Liver (tissue), 9 donors: Measurements from ENCODE around the gene PLXNA2. TPM values are rescaled to one million over a fixed set of nuclear protein-coding genes. Genes with fewer than 3 reads are reported as not detected.

Experiments
- DNase-seq: peaks from one replicate; pipeline ENCODE4 v3.0.0-alpha.2; 2017; ENCODE audit warnings: low spot score
- H3K27ac ChIP-seq, 2 donors: one replicate each; pipeline ENCODE4 v1.7.0; 2013; ENCODE audit warnings: inconsistent platforms in 2 of 2, low read length in 2 of 2, control low read depth in 1 of 2, low read depth in 1 of 2, mild to moderate bottlenecking in 1 of 2
- H3K27me3 ChIP-seq, 4 donors: one replicate each; pipeline versions ENCODE4 v1.6.1 to v1.7.0; 2013; ENCODE audit warnings: low read length in 3 of 4, inconsistent platforms in 1 of 4, mild to moderate bottlenecking in 1 of 4, moderate library complexity in 1 of 4; ENCODE audit not compliant: control insufficient read depth in 4 of 4, insufficient read depth in 4 of 4
- H3K36me3 ChIP-seq, 4 donors: one replicate each; pipeline versions ENCODE4 v1.6.1 to v1.7.0; 2013; ENCODE audit warnings: low read length in 3 of 4, mild to moderate bottlenecking in 3 of 4, low read depth in 1 of 4, moderate library complexity in 1 of 4; ENCODE audit not compliant: control insufficient read depth in 4 of 4, insufficient read depth in 3 of 4
- H3K4me1 ChIP-seq, 4 donors: one replicate each; pipeline versions ENCODE4 v1.6.1 to v1.7.0; 2013; ENCODE audit warnings: low read length in 3 of 4, mild to moderate bottlenecking in 3 of 4, moderate library complexity in 1 of 4; ENCODE audit not compliant: control insufficient read depth in 4 of 4, insufficient read depth in 4 of 4
- H3K4me3 ChIP-seq, 3 donors: one replicate each; pipeline versions ENCODE4 v1.6.1 to v1.7.0; 2013; ENCODE audit warnings: low read length in 3 of 3, control low read depth in 1 of 3, low read depth in 1 of 3, mild to moderate bottlenecking in 1 of 3
- H3K9ac ChIP-seq, 2 donors: one replicate each; pipeline ENCODE4 v1.7.0; 2013; ENCODE audit warnings: low read length in 2 of 2, mild to moderate bottlenecking in 2 of 2, moderate library complexity in 2 of 2, control low read depth in 1 of 2, low read depth in 1 of 2
- H3K9me3 ChIP-seq, 4 donors: one replicate each; pipeline versions ENCODE4 v1.6.1 to v1.7.0; 2013; ENCODE audit warnings: low read length in 3 of 4; ENCODE audit not compliant: control insufficient read depth in 4 of 4
- FOXA1 ChIP-seq: IDR thresholded peaks from 2 replicates; pipeline ENCODE4 v1.6.1; 2016; ENCODE audit warnings: antibody characterized with exemption
- FOXA2 ChIP-seq: IDR thresholded peaks from 2 replicates; pipeline ENCODE4 v1.6.1; 2016; ENCODE audit warnings: antibody characterized with exemption
- GABPA ChIP-seq, 2 donors: IDR thresholded peaks in 1 of 2; conservative IDR thresholded peaks in 1 of 2; 2 replicates each; pipeline ENCODE4 v1.6.1; 2016; ENCODE audit warnings: antibody characterized with exemption in 2 of 2, mild to moderate bottlenecking in 1 of 2, moderate library complexity in 1 of 2
- HNF4A ChIP-seq, 2 donors: conservative IDR thresholded peaks; 2 replicates each; pipeline ENCODE4 v1.6.1; 2016; ENCODE audit warnings: antibody characterized with exemption in 2 of 2, mild to moderate bottlenecking in 2 of 2
- HNF4G ChIP-seq: IDR thresholded peaks from 2 replicates; pipeline ENCODE4 v1.6.1; 2016; ENCODE audit warnings: antibody characterized with exemption
- NR2F2 ChIP-seq: IDR thresholded peaks from 2 replicates; pipeline ENCODE4 v1.6.1; 2016; ENCODE audit warnings: antibody characterized with exemption
- RAD21 ChIP-seq, 2 donors: IDR thresholded peaks; 2 replicates each; pipeline ENCODE4 v1.6.1; 2016; ENCODE audit warnings: antibody characterized with exemption in 2 of 2, mild to moderate bottlenecking in 2 of 2
- RXRA ChIP-seq, 2 donors: IDR thresholded peaks; 2 replicates each; pipeline ENCODE4 v1.6.1; 2017 to 2018; ENCODE audit warnings: antibody characterized with exemption in 2 of 2, mild to moderate bottlenecking in 1 of 2
- SP1 ChIP-seq: IDR thresholded peaks from 2 replicates; pipeline ENCODE4 v1.6.1; 2018; ENCODE audit warnings: antibody characterized with exemption, mild to moderate bottlenecking
- TAF1 ChIP-seq: conservative IDR thresholded peaks from 2 replicates; pipeline ENCODE4 v1.6.1; 2016; ENCODE audit warnings: antibody characterized with exemption, mild to moderate bottlenecking
- ZBTB33 ChIP-seq: IDR thresholded peaks from 2 replicates; pipeline ENCODE4 v1.6.1; 2016; ENCODE audit warnings: antibody characterized with exemption
- WGBS: extraction: QIAGEN DNeasy Blood & Tissue Kit; methylation state at CpG from one replicate; pipeline ENCODE4 v1.1.7; 2013; 5-methylcytosine and 5-hydroxymethylcytosine counted together
- polyA plus RNA-seq, 2 donors: library from polyadenylated mRNA; stranded (reverse) in 1 of 2; unstranded in 1 of 2; fragments of 200-250 nt in 1 of 2; fragments of >200 nt in 1 of 2; fragmentation: Nextera tagmentation in 1 of 2; extraction: Ambion mirVana in 1 of 2; gene quantifications; one replicate each; pipeline versions ENCODE4 v1.2.1 to v1.2.3, GENCODE V29; 2013 to 2015
- total RNA-seq, 2 donors: library from RNA; depleted of rRNA; stranded (reverse); fragments of >200 nt; gene quantifications; one replicate each; pipeline ENCODE4 v1.2.3, GENCODE V29; 2014
- donor health status: healthy.
- donor health status: healthy.
- donor health status: healthy.
- donor health status: healthy.
- donor health status: healthy.

The PLXNA2 gene
- total and polyA plus RNA-seq, 4 donors = 1.8 to 9.2 (median 2.8) TPM

- TF ChIP-seq HNF4A (conservative IDR thresholded peaks at IDR 0.05) = no peak
- Histone ChIP-seq H3K27me3 (no peaks in the 10 kb centered on the region), H3K9ac (no peak overlapping the region), H3K36me3 (no peaks in the 10 kb centered on the region), H3K9me3 (no peaks in the 10 kb centered on the region), H3K4me1 (no peaks in the 10 kb centered on the region), H3K27ac (no peak overlapping the region), H3K4me3 (no peak overlapping the region)
- WGBS = 87% methylated on average over 16 of the region's 16 CpGs
- peak; percentile 27 for DNase-seq
These were observed 253.2 kb downstream of the PLXNA2 start for GRCh38 chr1:207990876-207991582.

- Histone ChIP-seq H3K27ac (no peak overlapping the region), H3K4me3 (no peak overlapping the region), H3K4me1 (no peaks in the 10 kb centered on the region), H3K9ac (no peak overlapping the region), H3K9me3 (no peaks in the 10 kb centered on the region), H3K36me3 (no peaks in the 10 kb centered on the region), H3K27me3 (no peaks in the 10 kb centered on the region)
- no peak for DNase-seq
- WGBS = 93% methylated on average over 5 of the region's 5 CpGs
- no peak for TF ChIP-seq FOXA2
- TF ChIP-seq RXRA (IDR thresholded peaks at IDR 0.05) = no peak
These were observed 253.7 kb downstream of the PLXNA2 start for GRCh38 chr1:207990455-207990854.

- no peaks in the 10 kb centered on the region for H3K4me1 ChIP-seq
- H3K9me3 ChIP-seq = no peaks in the 10 kb centered on the region
- H3K4me3 ChIP-seq = no peak overlapping the region
- H3K9ac ChIP-seq = no peak overlapping the region
- peak; percentile 26 for DNase-seq
- WGBS = 92% methylated on average over 10 of the region's 10 CpGs
- no peaks in the 10 kb centered on the region for H3K36me3 ChIP-seq
- H3K27ac ChIP-seq = no peak overlapping the region
- H3K27me3 ChIP-seq = no peaks in the 10 kb centered on the region
- TF ChIP-seq GABPA (IDR thresholded peaks at IDR 0.05 in 1 of 2, conservative IDR thresholded peaks at IDR 0.05 in 1 of 2) = no peak
- no peak for TF ChIP-seq HNF4G
- TF ChIP-seq RAD21 (IDR thresholded peaks at IDR 0.05) = no peak
- no peak for TF ChIP-seq SP1
- TF ChIP-seq NR2F2 = no peak
- no peak for TF ChIP-seq TAF1
- TF ChIP-seq HNF4A (conservative IDR thresholded peaks at IDR 0.05) = no peak
- no peak for TF ChIP-seq ZBTB33
- no peak for TF ChIP-seq FOXA1
These were observed 255.6 kb downstream of the PLXNA2 start for GRCh38 chr1:207988326-207989165.
